GM23248 (cell line): ENCODE results near the gene FAT1.

ENCODE experiments used
- EZH2 ChIP-seq: fragments of 200-600 bp; sonication (generic); IDR thresholded peaks from 2 replicates; pipeline ENCODE4 v1.6.1; 2018; ENCODE audit warnings: antibody characterized with exemption, mild to moderate bottlenecking; ENCODE audit not compliant: insufficient read depth, poor library complexity, severe bottlenecking
- EZH2phosphoT487 ChIP-seq: fragments of 200-600 bp; sonication (generic); IDR thresholded peaks from 2 replicates; pipeline ENCODE4 v1.6.1; 2018; ENCODE audit warnings: antibody characterized with exemption, moderate library complexity, mild to moderate bottlenecking, low read depth; ENCODE audit not compliant: insufficient read depth

GRCh38 chr4:186710521-186711119, 13.0 kb downstream of the FAT1 start:
- no peak for TF ChIP-seq EZH2phosphoT487
- no peak for TF ChIP-seq EZH2
